ENCODE data around the gene MSLN.

MSLN gene

DNA sequence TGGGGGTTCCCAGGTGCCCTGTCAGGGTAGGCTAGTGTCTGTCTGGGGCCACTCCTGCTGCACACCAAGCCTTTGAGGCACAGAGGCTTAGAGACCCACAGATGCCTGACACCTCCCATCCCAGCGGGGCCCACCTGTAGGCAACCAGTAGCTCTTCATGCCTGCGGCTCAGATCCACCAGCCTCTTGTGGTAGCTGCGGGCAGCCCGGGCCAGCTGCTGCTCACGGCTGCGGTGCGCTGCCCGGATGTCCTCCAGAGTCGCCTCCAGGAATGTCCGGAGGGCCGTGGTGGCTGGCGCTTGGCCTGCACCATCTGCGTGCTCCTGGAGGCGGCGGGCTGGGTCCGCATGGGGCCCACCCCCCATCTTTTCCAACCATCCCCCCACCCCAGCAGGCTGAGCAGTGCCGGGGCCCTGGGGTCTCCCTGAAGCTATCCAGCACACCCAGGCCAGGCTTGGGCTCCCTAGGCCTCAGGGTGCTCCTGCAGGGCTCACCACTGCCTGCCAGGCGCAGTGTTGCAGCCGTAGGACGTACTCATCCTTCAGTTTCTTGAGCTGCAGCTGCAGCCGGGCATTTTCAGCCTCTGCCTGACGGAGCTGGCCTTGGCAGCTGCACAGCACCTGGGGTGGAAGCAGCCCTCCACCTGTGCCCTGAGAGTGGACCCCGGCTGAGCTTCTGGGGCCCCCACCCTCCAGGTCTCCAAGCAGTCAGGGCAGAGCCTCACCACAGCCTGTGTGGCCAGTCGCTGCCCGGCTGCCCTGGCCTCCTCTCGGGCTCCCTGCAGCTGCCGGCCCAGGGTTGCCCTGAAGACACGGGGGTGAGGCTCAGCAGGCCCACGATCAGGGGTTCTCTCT lies 36.1 kb upstream of the MSLN start:
- TF ChIP-seq CTCF (conservative IDR thresholded peaks at IDR 0.05; ENCODE audit: low read length) (no peak), EZH2phosphoT487 (IDR thresholded peaks at IDR 0.05; ENCODE audit: borderline replicate concordance) (no peak)
- Histone ChIP-seq H3K79me2 (ENCODE audit: insufficient read depth, low read length) (no peaks in the 10 kb centered on the region), H3K9me2 (replicated peaks; ENCODE audit: low read depth, low read length) (no peaks in the 10 kb centered on the region), H3F3A (ENCODE audit: low read depth) (no peaks in the 10 kb centered on the region), H3K4me2 (ENCODE audit: low read depth, low read length, poor library complexity, severe bottlenecking) (no peak overlapping the region), H4K20me1 (ENCODE audit: insufficient read depth, low read length, poor library complexity, severe bottlenecking) (no peaks in the 10 kb centered on the region), H3K36me3 (ENCODE audit: insufficient read depth, low read length) (no peaks in the 10 kb centered on the region), H3K4me3 (ENCODE audit: low read length, poor library complexity, severe bottlenecking) (no peak overlapping the region), H3K27me3 (ENCODE audit: insufficient read depth, low read length, poor library complexity, severe bottlenecking) (no peaks in the 10 kb centered on the region), H3K9me3 (ENCODE audit: insufficient read depth, low read depth, low read length) (no peaks in the 10 kb centered on the region), H3K9ac (ENCODE audit: low read depth, low read length, poor library complexity, severe bottlenecking) (no peak overlapping the region), H3K4me1 (ENCODE audit: insufficient read depth, low read length, poor library complexity, severe bottlenecking) (peaks cover 2% of the 10 kb centered on the region), H2AFZ (ENCODE audit: low read length) (no peak overlapping the region)

DNA sequence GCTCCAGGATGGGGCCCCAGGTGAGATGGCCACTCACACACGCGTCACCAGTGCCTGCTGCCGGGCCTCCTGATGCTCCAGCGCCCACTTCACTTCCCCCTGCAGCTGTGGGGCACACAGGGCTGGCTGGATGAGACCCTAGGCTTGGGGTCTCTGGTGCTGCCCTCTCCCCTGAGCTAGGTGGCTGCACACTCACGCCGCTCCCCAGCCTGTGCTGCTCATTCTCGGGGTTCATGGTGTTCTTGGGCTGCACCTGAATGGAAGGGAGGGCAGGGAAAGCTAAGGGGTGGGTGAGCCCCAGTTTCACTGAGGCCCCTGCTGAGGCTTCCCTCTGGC lies 35.5 kb upstream of the MSLN start:
- Histone ChIP-seq H3K79me2 (ENCODE audit: insufficient read depth, low read length) (no peaks in the 10 kb centered on the region), H4K20me1 (ENCODE audit: insufficient read depth, low read length, poor library complexity, severe bottlenecking) (no peaks in the 10 kb centered on the region)

DNA sequence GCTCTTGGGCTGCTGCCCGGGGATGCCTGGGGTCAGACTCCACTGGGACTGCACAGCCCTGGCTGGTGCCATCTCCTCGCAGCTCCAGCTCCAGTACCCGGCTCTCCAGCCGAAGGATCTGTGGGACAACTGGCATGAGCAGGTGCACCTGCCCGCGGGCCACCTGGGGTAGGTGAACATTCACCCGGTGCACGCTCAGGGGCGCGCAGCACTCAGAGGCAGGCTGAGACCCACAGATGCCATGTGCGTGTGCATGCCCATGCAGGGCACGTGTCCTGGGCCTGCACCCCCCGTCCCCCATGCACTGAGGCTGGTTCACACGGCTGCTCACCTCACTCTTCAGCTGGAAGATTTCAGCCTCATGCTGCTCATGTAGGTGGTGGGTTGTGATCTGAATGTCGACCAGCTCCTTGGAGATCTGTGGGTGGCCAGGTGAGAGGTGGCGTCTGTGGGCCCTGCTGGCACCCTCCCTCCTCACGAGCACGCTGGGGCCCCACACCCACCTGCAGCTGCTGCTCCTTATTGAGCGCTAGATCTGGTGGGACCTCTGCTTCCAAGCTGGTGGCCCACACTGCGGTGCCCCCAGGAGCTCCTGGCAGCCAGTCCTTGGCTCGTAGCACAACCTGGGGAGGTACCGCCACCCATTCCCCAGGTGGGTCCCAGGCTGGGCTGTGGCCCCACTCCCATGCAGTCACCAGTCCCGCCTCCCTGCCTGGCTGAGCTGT lies 34.9 kb upstream of the MSLN start:
- H3K36me3 ChIP-seq (ENCODE audit: insufficient read depth, low read length), result no peaks in the 10 kb centered on the region
- H3K9ac ChIP-seq (ENCODE audit: low read depth, low read length, poor library complexity, severe bottlenecking), result no peak overlapping the region
- no peaks in the 10 kb centered on the region for H3F3A ChIP-seq (ENCODE audit: low read depth)
- H3K4me1 ChIP-seq (ENCODE audit: insufficient read depth, low read length, poor library complexity, severe bottlenecking), result no peaks in the 10 kb centered on the region
- H3K9me2 ChIP-seq (replicated peaks; ENCODE audit: low read depth, low read length), result no peaks in the 10 kb centered on the region
- no peaks in the 10 kb centered on the region for H4K20me1 ChIP-seq (ENCODE audit: insufficient read depth, low read length, poor library complexity, severe bottlenecking)
- H3K4me2 ChIP-seq (ENCODE audit: low read depth, low read length, poor library complexity, severe bottlenecking), result no peak overlapping the region
- H3K9me3 ChIP-seq (ENCODE audit: insufficient read depth, low read depth, low read length), result no peaks in the 10 kb centered on the region
- no peak overlapping the region for H3K4me3 ChIP-seq (ENCODE audit: low read length, poor library complexity, severe bottlenecking)
- H2AFZ ChIP-seq (ENCODE audit: low read length), result no peak overlapping the region
- no peaks in the 10 kb centered on the region for H3K79me2 ChIP-seq (ENCODE audit: insufficient read depth, low read length)
- H3K27me3 ChIP-seq (ENCODE audit: insufficient read depth, low read length, poor library complexity, severe bottlenecking), result no peaks in the 10 kb centered on the region
- TF ChIP-seq CTCF (conservative IDR thresholded peaks at IDR 0.05; ENCODE audit: low read length) (no peak), EZH2phosphoT487 (IDR thresholded peaks at IDR 0.05; ENCODE audit: borderline replicate concordance) (no peak)

More for the DNA sequence above, 35.5 kb upstream of the MSLN start:
- H3K9me2 ChIP-seq (replicated peaks; ENCODE audit: low read depth, low read length), result no peaks in the 10 kb centered on the region
- no peaks in the 10 kb centered on the region for H3K9me3 ChIP-seq (ENCODE audit: insufficient read depth, low read depth, low read length)
- H3K4me1 ChIP-seq (ENCODE audit: insufficient read depth, low read length, poor library complexity, severe bottlenecking), result no peaks in the 10 kb centered on the region
- no peaks in the 10 kb centered on the region for H3F3A ChIP-seq (ENCODE audit: low read depth)
- no peaks in the 10 kb centered on the region for H3K27me3 ChIP-seq (ENCODE audit: insufficient read depth, low read length, poor library complexity, severe bottlenecking)
- no peak overlapping the region for H3K4me2 ChIP-seq (ENCODE audit: low read depth, low read length, poor library complexity, severe bottlenecking)
- TF ChIP-seq CTCF (conservative IDR thresholded peaks at IDR 0.05; ENCODE audit: low read length) (no peak), EZH2phosphoT487 (IDR thresholded peaks at IDR 0.05; ENCODE audit: borderline replicate concordance) (no peak)
- H3K4me3 ChIP-seq (ENCODE audit: low read length, poor library complexity, severe bottlenecking), result no peak overlapping the region
- no peaks in the 10 kb centered on the region for H3K36me3 ChIP-seq (ENCODE audit: insufficient read depth, low read length)
- no peak overlapping the region for H3K9ac ChIP-seq (ENCODE audit: low read depth, low read length, poor library complexity, severe bottlenecking)
- H2AFZ ChIP-seq (ENCODE audit: low read length), result no peak overlapping the region

Measured in Loucy (cell line).